Measurements from ENCODE around the gene EIF4E. TPM values are rescaled to one million over a fixed set of nuclear protein-coding genes. Genes with fewer than 3 reads are reported as not detected.

EIF4E gene
- total RNA-seq, 4 donors from 2014 or later, result 45.6 to 68.7 (median 57.9) TPM

GRCh38 chr4:98955229-98955628 is 26.3 kb upstream of the EIF4E start:
- H3K27me3 ChIP-seq, result no peaks in the 10 kb centered on the region
- no peak overlapping the region for H3K4me3 ChIP-seq

GRCh38 chr4:98951710-98952109 is 22.8 kb upstream of the EIF4E start:
- no peaks in the 10 kb centered on the region for H3K27me3 ChIP-seq
- TF ChIP-seq POLR2A (IDR thresholded peaks at IDR 0.05) (no peak), CTCF (IDR thresholded peaks at IDR 0.05) (no peak)
- no peak overlapping the region for H3K27ac ChIP-seq
- no peaks in the 10 kb centered on the region for H3K9me3 ChIP-seq
- no peak for DNase-seq
- H3K36me3 ChIP-seq, result no peaks in the 10 kb centered on the region
- H3K4me3 ChIP-seq, result no peak overlapping the region
- H3K4me1 ChIP-seq, result no peaks in the 10 kb centered on the region

More at GRCh38 chr4:98955229-98955628, 26.3 kb upstream of the EIF4E start:
- TF ChIP-seq CTCF (IDR thresholded peaks at IDR 0.05), result no peak
- TF ChIP-seq POLR2A (IDR thresholded peaks at IDR 0.05), result no peak
- Histone ChIP-seq H3K9me3 (no peaks in the 10 kb centered on the region), H3K4me1 (no peaks in the 10 kb centered on the region), H3K27ac (no peak overlapping the region), H3K36me3 (no peaks in the 10 kb centered on the region)
- no peak for DNase-seq

GRCh38 chr4:98950925-98951324 is 22.0 kb upstream of the EIF4E start:
- DNase-seq, result no peak
- H3K27me3 ChIP-seq, result no peaks in the 10 kb centered on the region

GRCh38 chr4:98946359-98946758 is 17.4 kb upstream of the EIF4E start:
- H3K9me3 ChIP-seq, result no peaks in the 10 kb centered on the region
- no peak overlapping the region for H3K4me3 ChIP-seq
- no peaks in the 10 kb centered on the region for H3K36me3 ChIP-seq
- no peaks in the 10 kb centered on the region for H3K4me1 ChIP-seq
- H3K27me3 ChIP-seq, result no peaks in the 10 kb centered on the region
- no peak for DNase-seq
- no peak for TF ChIP-seq POLR2A (IDR thresholded peaks at IDR 0.05)
- TF ChIP-seq CTCF (IDR thresholded peaks at IDR 0.05), result no peak
- H3K27ac ChIP-seq, result no peak overlapping the region

More at GRCh38 chr4:98950925-98951324, 22.0 kb upstream of the EIF4E start:
- TF ChIP-seq POLR2A (IDR thresholded peaks at IDR 0.05), result no peak
- TF ChIP-seq CTCF (IDR thresholded peaks at IDR 0.05), result no peak
- no peak overlapping the region for H3K27ac ChIP-seq
- no peaks in the 10 kb centered on the region for H3K9me3 ChIP-seq
- no peak overlapping the region for H3K4me3 ChIP-seq
- no peaks in the 10 kb centered on the region for H3K4me1 ChIP-seq
- H3K36me3 ChIP-seq, result no peaks in the 10 kb centered on the region

- H3K4me1 ChIP-seq, result no peaks in the 10 kb centered on the region
- H3K36me3 ChIP-seq, result no peaks in the 10 kb centered on the region
- no peak overlapping the region for H3K4me3 ChIP-seq
- H3K27me3 ChIP-seq, result no peaks in the 10 kb centered on the region
- DNase-seq, result no peak
- TF ChIP-seq CTCF (IDR thresholded peaks at IDR 0.05) (no peak), POLR2A (IDR thresholded peaks at IDR 0.05) (no peak)
- no peak overlapping the region for H3K27ac ChIP-seq
- H3K9me3 ChIP-seq, result no peaks in the 10 kb centered on the region
These were observed 16.4 kb upstream of the EIF4E start for GRCh38 chr4:98945297-98945850.

GRCh38 chr4:98939892-98940298 is 11.0 kb upstream of the EIF4E start:
- no peaks in the 10 kb centered on the region for H3K36me3 ChIP-seq
- no peak for DNase-seq
- no peaks in the 10 kb centered on the region for H3K4me1 ChIP-seq
- TF ChIP-seq CTCF (IDR thresholded peaks at IDR 0.05) (peak; percentile 51 to 69 (median 64)), POLR2A (IDR thresholded peaks at IDR 0.05) (no peak)
- no peak overlapping the region for H3K27ac ChIP-seq
- no peak overlapping the region for H3K4me3 ChIP-seq
- no peaks in the 10 kb centered on the region for H3K27me3 ChIP-seq
- no peaks in the 10 kb centered on the region for H3K9me3 ChIP-seq

Measured in Peyer's patch (tissue), 4 donors.